Measurements from ENCODE around the gene SEC23A. TPM values are rescaled to one million over a fixed set of nuclear protein-coding genes. Genes with fewer than 3 reads are reported as not detected.

Gene SEC23A
- total and polyA plus RNA-seq, 2 of the 13 experiments (the other 11 are each of a cell fraction or from before 2014, with no cell fraction given): 403 to 887 TPM

GRCh38 chr14:39102265-39102968 is 618 bp downstream of the SEC23A start (continued):
- TF ChIP-seq PLSCR1 (CRISPR knock-in tag; IDR thresholded peaks at IDR 0.05; ENCODE audit: borderline replicate concordance) (no peak), ZFP82 (CRISPR knock-in tag; IDR thresholded peaks at IDR 0.05; ENCODE audit: borderline replicate concordance) (no peak), ZFX (CRISPR knock-in tag; IDR thresholded peaks at IDR 0.05; ENCODE audit: low read depth) (no peak), MTF2 (CRISPR knock-in tag; IDR thresholded peaks at IDR 0.05; ENCODE audit: borderline replicate concordance) (no peak; the same call in 1 of the 2 replicates), ZNF770 (CRISPR knock-in tag; IDR thresholded peaks at IDR 0.05) (peak; percentile 58; the same call in 1 of the 2 replicates), SRSF9 (IDR thresholded peaks at IDR 0.05; ENCODE audit: borderline replicate concordance, insufficient read depth, low read depth, low read length, poor library complexity, severe bottlenecking) (no peak), ZSCAN12 (CRISPR knock-in tag; IDR thresholded peaks at IDR 0.05) (peak; percentile 87), GTF3A (CRISPR knock-in tag; conservative IDR thresholded peaks at IDR 0.05) (no peak), MYNN (CRISPR knock-in tag; IDR thresholded peaks at IDR 0.05; ENCODE audit: low read depth) (no peak), ZNF350 (CRISPR knock-in tag; IDR thresholded peaks at IDR 0.05; ENCODE audit: borderline replicate concordance, low read depth) (no peak), ELF3 (CRISPR knock-in tag; IDR thresholded peaks at IDR 0.05) (no peak; the same call in 1 of the 2 replicates), MEF2D (CRISPR knock-in tag; IDR thresholded peaks at IDR 0.05) (peak; percentile 63; the same call in 1 of the 2 replicates), TEF (CRISPR knock-in tag; IDR thresholded peaks at IDR 0.05) (peak; percentile 70; the same call in 1 of the 2 replicates), ZNF713 (CRISPR knock-in tag; IDR thresholded peaks at IDR 0.05) (no peak), RFXAP (CRISPR knock-in tag; IDR thresholded peaks at IDR 0.05; ENCODE audit: borderline replicate concordance) (peak; percentile 20; the same call in 1 of the 2 replicates), DR1 (CRISPR knock-in tag; IDR thresholded peaks at IDR 0.05) (no peak), KLF11 (CRISPR knock-in tag; IDR thresholded peaks at IDR 0.05) (no peak), SPEN (CRISPR knock-in tag; IDR thresholded peaks at IDR 0.05; ENCODE audit: low read depth) (no peak), REL (CRISPR knock-in tag; conservative IDR thresholded peaks at IDR 0.05) (no peak), ZNF597 (CRISPR knock-in tag; IDR thresholded peaks at IDR 0.05) (no peak), NFE2 (CRISPR knock-in tag; IDR thresholded peaks at IDR 0.05) (no peak), ZNF670 (CRISPR knock-in tag; IDR thresholded peaks at IDR 0.05; ENCODE audit: borderline replicate concordance) (no peak)
- TF ChIP-seq, protein P1, sequence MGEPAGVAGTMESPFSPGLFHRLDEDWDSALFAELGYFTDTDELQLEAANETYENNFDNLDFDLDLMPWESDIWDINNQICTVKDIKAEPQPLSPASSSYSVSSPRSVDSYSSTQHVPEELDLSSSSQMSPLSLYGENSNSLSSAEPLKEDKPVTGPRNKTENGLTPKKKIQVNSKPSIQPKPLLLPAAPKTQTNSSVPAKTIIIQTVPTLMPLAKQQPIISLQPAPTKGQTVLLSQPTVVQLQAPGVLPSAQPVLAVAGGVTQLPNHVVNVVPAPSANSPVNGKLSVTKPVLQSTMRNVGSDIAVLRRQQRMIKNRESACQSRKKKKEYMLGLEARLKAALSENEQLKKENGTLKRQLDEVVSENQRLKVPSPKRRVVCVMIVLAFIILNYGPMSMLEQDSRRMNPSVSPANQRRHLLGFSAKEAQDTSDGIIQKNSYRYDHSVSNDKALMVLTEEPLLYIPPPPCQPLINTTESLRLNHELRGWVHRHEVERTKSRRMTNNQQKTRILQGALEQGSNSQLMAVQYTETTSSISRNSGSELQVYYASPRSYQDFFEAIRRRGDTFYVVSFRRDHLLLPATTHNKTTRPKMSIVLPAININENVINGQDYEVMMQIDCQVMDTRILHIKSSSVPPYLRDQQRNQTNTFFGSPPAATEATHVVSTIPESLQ (CRISPR knock-in tag; conservative IDR thresholded peaks at IDR 0.05): 0 out of 2 replicates have a peak, but pooled peaks have one; percentile 19
